HG03571 (cell line): ENCODE measurements around the gene CGB2.
"Not testable (repeated sequence)": the region's sequence is repeated elsewhere in the genome, so short reads cannot be mapped to it uniquely, and the experiment has no call there.

Experiments used
- ATAC-seq: cut with Tn5 transposase; IDR thresholded peaks from one replicate; pipeline ENCODE4 v1.9.1; 2021; ENCODE audit not compliant: unreplicated experiment

CGB2 gene

DNA sequence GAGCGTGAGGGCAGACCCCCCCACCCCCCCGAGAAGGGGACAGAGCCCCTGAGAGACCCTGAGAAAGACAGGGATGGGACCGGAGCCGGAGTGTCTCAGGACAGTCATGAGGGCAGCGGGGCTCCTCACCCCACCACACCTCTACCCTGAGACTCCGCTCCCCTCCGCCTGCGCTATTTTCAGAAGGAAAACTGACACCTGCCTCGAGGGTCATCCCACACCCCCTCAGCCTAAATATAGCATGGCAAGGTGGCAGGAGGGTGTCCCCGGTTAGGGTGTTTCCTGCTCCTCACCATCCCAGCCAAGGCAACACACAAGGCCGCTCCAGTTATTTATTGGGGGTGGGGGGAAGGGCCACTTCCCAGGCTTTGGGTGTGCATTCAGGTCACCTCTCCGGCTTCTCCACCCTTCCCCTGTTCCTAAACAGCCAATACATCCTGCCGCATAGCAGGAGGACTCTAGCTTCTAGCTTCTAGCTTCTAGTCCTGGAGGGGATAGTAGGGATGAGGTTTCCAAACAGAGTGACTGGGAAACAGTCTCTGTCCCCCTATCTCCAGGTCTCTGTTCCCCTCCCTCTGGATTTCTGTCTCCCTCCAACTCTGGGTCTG is 34.3 kb downstream of the CGB2 start:
- ATAC-seq: no peak

GRCh38 chr19:49067554-49067953 is 35.9 kb downstream of the CGB2 start:
- ATAC-seq: no peak

GRCh38 chr19:49069026-49069425 is 37.3 kb downstream of the CGB2 start:
- no peak for ATAC-seq

GRCh38 chr19:49070416-49070815 is 38.7 kb downstream of the CGB2 start:
- no peak for ATAC-seq

- ATAC-seq: no peak
Observed at GRCh38 chr19:49071860-49072547, 40.3 kb downstream of the CGB2 start.

- no peak for ATAC-seq
Observed at GRCh38 chr19:49073514-49074378, 42.1 kb downstream of the CGB2 start.

- not testable (repeated sequence) for ATAC-seq
Observed at GRCh38 chr19:49074869-49075268, 43.2 kb downstream of the CGB2 start.

- ATAC-seq: no peak
Observed at GRCh38 chr19:49080392-49080791, 48.7 kb downstream of the CGB2 start.

DNA sequence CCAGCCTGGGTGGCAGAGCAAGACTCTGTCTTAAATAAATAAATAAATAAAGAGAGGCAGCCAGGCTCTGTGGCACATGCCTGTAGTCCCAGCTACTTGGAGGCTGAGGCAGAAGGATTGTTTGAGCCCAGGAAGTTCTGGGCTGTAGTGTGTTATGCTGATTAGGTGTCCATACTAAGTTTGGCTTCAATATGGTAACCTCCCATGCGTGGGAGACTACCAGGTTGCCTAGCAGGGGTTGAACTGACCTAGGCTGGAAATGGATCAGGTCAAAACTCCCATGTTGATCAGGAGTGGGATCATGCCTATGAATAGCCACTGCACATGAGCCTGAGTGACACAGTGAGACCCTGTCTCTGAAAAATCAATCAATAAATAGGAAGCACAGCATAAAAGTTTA is 49.6 kb downstream of the CGB2 start:
- no peak for ATAC-seq
